Keratinocyte (primary cell): ENCODE data around the gene COPZ1. TPM values are rescaled to one million over a fixed set of nuclear protein-coding genes. Genes with fewer than 3 reads are reported as not detected.

ENCODE experiments used
- DNase-seq: peaks from one replicate; pipeline ENCODE4 v3.0.0-alpha.2; 2011; ENCODE audit warnings: low read depth, missing footprints, low spot score
- FAIRE-seq: peaks from 2 replicates; lab custom pipeline; 2011; peaks lifted over from hg19 to GRCh38; lab: Jason Lieb, UNC
- H2AFZ ChIP-seq: 2 replicates; pipeline ENCODE4 v1.6.0; 2012; ENCODE audit warnings: low read length, control low read depth, inconsistent platforms; ENCODE audit not compliant: control insufficient read depth
- H3K27ac ChIP-seq: 2 replicates; pipeline ENCODE4 v1.5.1; 2011; ENCODE audit warnings: low read length; ENCODE audit not compliant: control insufficient read depth, insufficient read depth
- H3K27me3 ChIP-seq: 3 replicates; pipeline ENCODE4 v1.6.0; 2011; ENCODE audit warnings: low read length; ENCODE audit not compliant: control insufficient read depth, insufficient read depth; ENCODE audit errors: extremely low read depth
- H3K36me3 ChIP-seq, 2 experiments: 2 replicates in 1 of 2; 3 replicates in 1 of 2; pipeline ENCODE4 v1.5.1; 2011; ENCODE audit warnings: low read length in 2 of 2, mild to moderate bottlenecking in 1 of 2; ENCODE audit not compliant: control insufficient read depth in 2 of 2, insufficient read depth in 2 of 2; ENCODE audit errors: extremely low read depth in 1 of 2
- H3K4me1 ChIP-seq: 3 replicates; pipeline ENCODE4 v1.5.1; 2011; ENCODE audit warnings: low read length; ENCODE audit not compliant: control insufficient read depth, insufficient read depth; ENCODE audit errors: extremely low read depth
- H3K4me2 ChIP-seq: 3 replicates; pipeline ENCODE4 v1.6.0; 2011; ENCODE audit warnings: low read depth, low read length; ENCODE audit not compliant: control insufficient read depth, insufficient read depth; ENCODE audit errors: extremely low read depth
- H3K4me3 ChIP-seq, 3 experiments: fragments of 200-600 bp in 1 of 3; sonication (generic) in 1 of 3; 2 replicates in 2 of 3; 3 replicates in 1 of 3; pipeline ENCODE4 v1.5.1; 2011 to 2016; ENCODE audit warnings: low read length in 3 of 3, mild to moderate bottlenecking in 3 of 3, control low read depth in 2 of 3, inconsistent platforms in 1 of 3, low read depth in 1 of 3, mixed read lengths in 1 of 3, mixed run types in 1 of 3, moderate library complexity in 1 of 3; ENCODE audit not compliant: control insufficient read depth in 2 of 3, insufficient read depth in 2 of 3; ENCODE audit errors: extremely low read depth in 1 of 3
- H3K79me2 ChIP-seq: 2 replicates; pipeline ENCODE4 v1.6.0; 2012; ENCODE audit warnings: low read length; ENCODE audit not compliant: control insufficient read depth, insufficient read depth
- H3K9ac ChIP-seq: 3 replicates; pipeline ENCODE4 v1.6.0; 2011; ENCODE audit warnings: low read length; ENCODE audit not compliant: control insufficient read depth, insufficient read depth; ENCODE audit errors: extremely low read depth
- H3K9me1 ChIP-seq: 3 replicates; pipeline ENCODE4 v1.6.0; 2011; ENCODE audit warnings: low read length; ENCODE audit not compliant: control insufficient read depth, insufficient read depth; ENCODE audit errors: extremely low read depth
- H3K9me3 ChIP-seq: 2 replicates; pipeline ENCODE4 v1.5.1; 2012; ENCODE audit warnings: low read depth, low read length; ENCODE audit not compliant: control insufficient read depth
- H4K20me1 ChIP-seq: 3 replicates; pipeline ENCODE4 v1.6.0; 2011; ENCODE audit warnings: low read length; ENCODE audit not compliant: control insufficient read depth, insufficient read depth; ENCODE audit errors: extremely low read depth
- CTCF ChIP-seq, 3 experiments: IDR thresholded peaks in 1 of 3; conservative IDR thresholded peaks in 1 of 3; optimal IDR thresholded peaks in 1 of 3; 2 replicates in 2 of 3; 3 replicates in 1 of 3; pipeline versions ENCODE3 to v1.5.1; 2011; ENCODE audit warnings: low read length in 3 of 3, mild to moderate bottlenecking in 3 of 3, moderate library complexity in 2 of 3, control low read depth in 1 of 3, inconsistent platforms in 1 of 3; ENCODE audit not compliant: insufficient read depth in 2 of 3; ENCODE audit errors: extremely low read depth in 1 of 3
- EZH2 ChIP-seq: IDR thresholded peaks from one replicate; pipeline ENCODE4 v1.6.1; 2012; ENCODE audit warnings: inconsistent platforms, mild to moderate bottlenecking, low read length, moderate library complexity
- dilution Hi-C: fragments of 300-500 bp; cut with MboI; formaldehyde crosslinking; loops from one replicate; pipeline ENCODE4 v1.7.0; 2020; ENCODE audit warnings: low sequenced_read_pairs; ENCODE audit not compliant: extremely low pct_ligation_motif_present
- polyA plus RNA-seq, 5 experiments: library from polyadenylated mRNA; depleted of rRNA in 3 of 5; stranded (reverse) in 3 of 5; stranded (forward) in 1 of 5; unstranded in 1 of 5; fragments of >200 nt; gene quantifications; 1 replicate in 1 of 5; 2 replicates in 3 of 5; 3 replicates in 1 of 5; pipeline versions ENCODE4 v1.2.1 to v1.2.3, GENCODE V29; 2011 to 2012; ENCODE audit warnings: missing spikeins in 2 of 5, low read depth in 1 of 5, low replicate concordance in 1 of 5

COPZ1 gene
- polyA plus RNA-seq, 1 donor (not counting 4 experiments of a cell fraction or from before 2014, with no cell fraction given), result 280 TPM

GRCh38 chr12:54374562-54375258 lies 49.8 kb downstream of the COPZ1 start:
- H3K9ac ChIP-seq, result peak overlapping the region; percentile 29
- peaks cover 63 to 75% of the 10 kb centered on the region in 2 experiments for H3K36me3 ChIP-seq
- no peaks in the 10 kb centered on the region for H3K9me3 ChIP-seq
- H3K4me2 ChIP-seq, result peak overlapping the region; percentile 47
- dilution Hi-C loops, result no loop called here
- H3K27me3 ChIP-seq, result no peaks in the 10 kb centered on the region
- peaks cover 22% of the 10 kb centered on the region for H4K20me1 ChIP-seq
- DNase-seq (no peak), FAIRE-seq (no peak)
- H3K79me2 ChIP-seq, result peaks cover 34% of the 10 kb centered on the region
- H3K4me1 ChIP-seq, result peaks cover 35% of the 10 kb centered on the region
- peak overlapping the region; percentile 9 for H3K27ac ChIP-seq
- H2AFZ ChIP-seq, result no peak overlapping the region
- no peak overlapping the region for H3K4me3 ChIP-seq
- TF ChIP-seq CTCF (optimal IDR thresholded peaks at IDR 0.05 in 1 of 3, IDR thresholded peaks at IDR 0.05 in 1 of 3, conservative IDR thresholded peaks at IDR 0.05 in 1 of 3; ENCODE audit: extremely low read depth in 1 of 3, insufficient read depth in 2 of 3, low read length in 3 of 3), result no peak
- no peak for TF ChIP-seq EZH2
- peaks cover 3% of the 10 kb centered on the region for H3K9me1 ChIP-seq

GRCh38 chr12:54375259-54375579 lies 50.3 kb downstream of the COPZ1 start:
- Histone ChIP-seq H3K27me3 (no peaks in the 10 kb centered on the region), H3K9me1 (peaks cover 3% of the 10 kb centered on the region), H4K20me1 (peaks cover 22% of the 10 kb centered on the region), H3K4me2 (no peak overlapping the region), H3K79me2 (peaks cover 39% of the 10 kb centered on the region), H3K36me3 (peaks cover 68 to 79% of the 10 kb centered on the region in 2 experiments), H2AFZ (no peak overlapping the region), H3K4me3 (no peak overlapping the region), H3K9me3 (no peaks in the 10 kb centered on the region), H3K9ac (no peak overlapping the region), H3K4me1 (peaks cover 37% of the 10 kb centered on the region), H3K27ac (no peak overlapping the region)
- dilution Hi-C loops, result no loop called here
- FAIRE-seq, result no peak
- TF ChIP-seq CTCF (optimal IDR thresholded peaks at IDR 0.05 in 1 of 3, IDR thresholded peaks at IDR 0.05 in 1 of 3, conservative IDR thresholded peaks at IDR 0.05 in 1 of 3; ENCODE audit: extremely low read depth in 1 of 3, insufficient read depth in 2 of 3, low read length in 3 of 3) (no peak), EZH2 (no peak)
- no peak for DNase-seq
